HEK293 (cell line): Measurements from ENCODE around the gene FOXN4.

Experiments
- GLI4 ChIP-seq: fragments of 450-650 bp; formaldehyde crosslinking; IDR thresholded peaks from 2 replicates; pipeline ENCODE4 v1.5.1; 2016; ENCODE audit warnings: missing biosample characterization, missing genetic modification characterization
- ZNF239 ChIP-seq: fragments of 450-650 bp; formaldehyde crosslinking; IDR thresholded peaks from 2 replicates; pipeline ENCODE4 v1.5.1; 2016; ENCODE audit warnings: missing biosample characterization, missing genetic modification characterization
- ZNF624 ChIP-seq: fragments of 450-650 bp; formaldehyde crosslinking; IDR thresholded peaks from 2 replicates; pipeline ENCODE4 v1.5.1; 2017; ENCODE audit warnings: missing biosample characterization, missing genetic modification characterization
- ZNF776 ChIP-seq: fragments of 450-650 bp; formaldehyde crosslinking; IDR thresholded peaks from 2 replicates; pipeline ENCODE4 v1.5.0; 2017; ENCODE audit warnings: missing biosample characterization, missing genetic modification characterization, borderline replicate concordance
- TF ChIP-seq, protein P1 (sequence below): fragments of 450-650 bp; formaldehyde crosslinking; IDR thresholded peaks from 2 replicates; pipeline ENCODE4 v1.5.1; 2016; ENCODE audit warnings: missing biosample characterization, missing genetic modification characterization
- TF ChIP-seq, protein P2 (sequence below): fragments of 450-650 bp; formaldehyde crosslinking; conservative IDR thresholded peaks from 2 replicates; pipeline ENCODE4 v1.5.1; 2016; ENCODE audit warnings: low read depth, missing biosample characterization, missing genetic modification characterization

- TF ChIP-seq, protein P1, sequence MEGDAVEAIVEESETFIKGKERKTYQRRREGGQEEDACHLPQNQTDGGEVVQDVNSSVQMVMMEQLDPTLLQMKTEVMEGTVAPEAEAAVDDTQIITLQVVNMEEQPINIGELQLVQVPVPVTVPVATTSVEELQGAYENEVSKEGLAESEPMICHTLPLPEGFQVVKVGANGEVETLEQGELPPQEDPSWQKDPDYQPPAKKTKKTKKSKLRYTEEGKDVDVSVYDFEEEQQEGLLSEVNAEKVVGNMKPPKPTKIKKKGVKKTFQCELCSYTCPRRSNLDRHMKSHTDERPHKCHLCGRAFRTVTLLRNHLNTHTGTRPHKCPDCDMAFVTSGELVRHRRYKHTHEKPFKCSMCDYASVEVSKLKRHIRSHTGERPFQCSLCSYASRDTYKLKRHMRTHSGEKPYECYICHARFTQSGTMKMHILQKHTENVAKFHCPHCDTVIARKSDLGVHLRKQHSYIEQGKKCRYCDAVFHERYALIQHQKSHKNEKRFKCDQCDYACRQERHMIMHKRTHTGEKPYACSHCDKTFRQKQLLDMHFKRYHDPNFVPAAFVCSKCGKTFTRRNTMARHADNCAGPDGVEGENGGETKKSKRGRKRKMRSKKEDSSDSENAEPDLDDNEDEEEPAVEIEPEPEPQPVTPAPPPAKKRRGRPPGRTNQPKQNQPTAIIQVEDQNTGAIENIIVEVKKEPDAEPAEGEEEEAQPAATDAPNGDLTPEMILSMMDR (tag by site-specific recombination): no peak
- no peak for TF ChIP-seq ZNF776 (tag by site-specific recombination)
- TF ChIP-seq, protein P2, sequence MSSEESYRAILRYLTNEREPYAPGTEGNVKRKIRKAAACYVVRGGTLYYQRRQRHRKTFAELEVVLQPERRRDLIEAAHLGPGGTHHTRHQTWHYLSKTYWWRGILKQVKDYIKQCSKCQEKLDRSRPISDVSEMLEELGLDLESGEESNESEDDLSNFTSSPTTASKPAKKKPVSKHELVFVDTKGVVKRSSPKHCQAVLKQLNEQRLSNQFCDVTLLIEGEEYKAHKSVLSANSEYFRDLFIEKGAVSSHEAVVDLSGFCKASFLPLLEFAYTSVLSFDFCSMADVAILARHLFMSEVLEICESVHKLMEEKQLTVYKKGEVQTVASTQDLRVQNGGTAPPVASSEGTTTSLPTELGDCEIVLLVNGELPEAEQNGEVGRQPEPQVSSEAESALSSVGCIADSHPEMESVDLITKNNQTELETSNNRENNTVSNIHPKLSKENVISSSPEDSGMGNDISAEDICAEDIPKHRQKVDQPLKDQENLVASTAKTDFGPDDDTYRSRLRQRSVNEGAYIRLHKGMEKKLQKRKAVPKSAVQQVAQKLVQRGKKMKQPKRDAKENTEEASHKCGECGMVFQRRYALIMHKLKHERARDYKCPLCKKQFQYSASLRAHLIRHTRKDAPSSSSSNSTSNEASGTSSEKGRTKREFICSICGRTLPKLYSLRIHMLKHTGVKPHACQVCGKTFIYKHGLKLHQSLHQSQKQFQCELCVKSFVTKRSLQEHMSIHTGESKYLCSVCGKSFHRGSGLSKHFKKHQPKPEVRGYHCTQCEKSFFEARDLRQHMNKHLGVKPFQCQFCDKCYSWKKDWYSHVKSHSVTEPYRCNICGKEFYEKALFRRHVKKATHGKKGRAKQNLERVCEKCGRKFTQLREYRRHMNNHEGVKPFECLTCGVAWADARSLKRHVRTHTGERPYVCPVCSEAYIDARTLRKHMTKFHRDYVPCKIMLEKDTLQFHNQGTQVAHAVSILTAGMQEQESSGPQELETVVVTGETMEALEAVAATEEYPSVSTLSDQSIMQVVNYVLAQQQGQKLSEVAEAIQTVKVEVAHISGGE (tag by site-specific recombination): no peak
- no peak for TF ChIP-seq ZNF239
- no peak for TF ChIP-seq ZNF624 (tag by site-specific recombination)
- no peak for TF ChIP-seq GLI4
These were observed 530 bp upstream of the FOXN4 start for GRCh38 chr12:109309381-109310246.
